Muscle of leg (tissue), 11 donors: Measurements from ENCODE around the gene TRIM24. TPM values are rescaled to one million over a fixed set of nuclear protein-coding genes. Genes with fewer than 3 reads are reported as not detected.

Source experiments
- DNase-seq: peaks from one replicate; pipeline ENCODE4 v3.0.0; 2013
- H3K27ac ChIP-seq: one replicate; pipeline ENCODE4 v1.5.1; 2013; ENCODE audit warnings: mild to moderate bottlenecking, low read length, control low read depth
- H3K27me3 ChIP-seq: one replicate; pipeline ENCODE4 v1.6.1; 2013; ENCODE audit warnings: low read length; ENCODE audit not compliant: control insufficient read depth, insufficient read depth
- H3K36me3 ChIP-seq: one replicate; pipeline ENCODE4 v1.6.1; 2013; ENCODE audit warnings: low read length; ENCODE audit not compliant: control insufficient read depth, insufficient read depth
- H3K4me1 ChIP-seq: one replicate; pipeline ENCODE4 v1.6.1; 2013; ENCODE audit warnings: low read length; ENCODE audit not compliant: control insufficient read depth, insufficient read depth
- H3K4me3 ChIP-seq: one replicate; pipeline ENCODE4 v1.5.1; 2013; ENCODE audit warnings: low read length, control low read depth
- H3K9me3 ChIP-seq: replicated peaks from 2 replicates; pipeline ENCODE4 v1.6.1; 2013; ENCODE audit warnings: low read depth, low read length; ENCODE audit not compliant: control insufficient read depth
- WGBS: methylation state at CpG from one replicate; pipeline ENCODE4 v1.1.5; 2013; ENCODE audit warnings: missing lambda C conversion rate; ENCODE audit not compliant: insufficient coverage; 5-methylcytosine and 5-hydroxymethylcytosine counted together
- polyA plus RNA-seq, 8 donors: library from polyadenylated mRNA; unstranded; fragments of 120-200 nt; gene quantifications; one replicate each; pipeline versions ENCODE4 v1.2.1 to v1.2.3, GENCODE V29; 2013; ENCODE audit warnings: inconsistent platforms in 1 of 8, low replicate concordance in 1 of 8; ENCODE audit not compliant: insufficient read length in 8 of 8, insufficient read depth in 1 of 8
- total RNA-seq: library from RNA; stranded (reverse); fragments of 120-200 nt; gene quantifications from one replicate; pipeline ENCODE4 v1.2.4, GENCODE V29; 2013

Gene TRIM24
- total and polyA plus RNA-seq, 9 donors: 13.7 to 27.9 (median 23.1) TPM

DNA sequence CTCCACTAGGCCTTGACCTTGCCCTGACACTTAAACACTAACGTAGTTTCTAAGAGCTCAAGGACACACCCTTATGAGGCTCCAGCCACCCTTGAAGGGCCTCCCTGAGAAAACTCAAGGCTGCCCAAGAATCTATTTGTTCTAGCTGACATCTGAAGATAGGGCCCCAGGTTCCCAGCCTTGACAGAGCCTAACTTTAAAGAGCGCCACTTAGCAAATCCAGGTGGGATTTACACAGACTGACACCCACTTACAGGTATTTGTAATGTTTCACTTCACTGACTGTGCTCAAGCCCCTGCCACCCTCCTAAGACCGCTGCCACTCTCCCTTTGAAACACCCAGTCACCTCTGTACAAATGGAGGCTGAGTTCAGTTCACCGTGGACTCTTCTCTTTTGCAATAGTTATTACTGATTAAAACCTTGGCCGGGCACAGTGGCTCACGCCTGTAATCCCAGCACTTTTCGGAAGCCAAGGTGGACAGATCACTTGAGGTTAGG is 150.7 kb downstream of the TRIM24 start:
- H3K9me3 ChIP-seq: no peaks in the 10 kb centered on the region
- H3K4me1 ChIP-seq: no peaks in the 10 kb centered on the region
- no peaks in the 10 kb centered on the region for H3K27me3 ChIP-seq
- no peak overlapping the region for H3K27ac ChIP-seq
- H3K4me3 ChIP-seq: no peak overlapping the region
- DNase-seq: no peak
- no peaks in the 10 kb centered on the region for H3K36me3 ChIP-seq
- 79% methylated on average over 6 of the region's 7 CpGs for WGBS

DNA sequence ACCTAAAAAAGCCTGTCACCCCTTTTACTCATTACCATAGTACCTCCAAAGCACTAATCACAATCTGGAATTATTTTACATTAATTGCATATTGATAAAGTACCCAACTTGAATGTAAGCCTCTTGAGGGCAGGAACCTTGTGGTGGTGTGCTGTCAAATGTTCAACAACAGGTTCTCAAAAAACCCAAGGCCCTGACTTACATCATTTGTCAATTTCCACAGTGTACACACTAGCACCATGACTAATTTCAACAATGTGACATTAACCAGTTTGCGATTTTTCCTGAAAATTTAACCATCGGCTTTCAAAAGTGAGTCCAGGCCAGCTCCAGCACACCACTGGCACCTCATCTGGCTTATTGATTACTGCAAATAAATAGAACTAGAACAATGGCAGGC is 153.6 kb downstream of the TRIM24 start:
- no peak for DNase-seq
- WGBS: no CpG with 5 or more reads among the region's 2 CpGs
- Histone ChIP-seq H3K36me3 (no peaks in the 10 kb centered on the region), H3K27me3 (no peaks in the 10 kb centered on the region), H3K9me3 (no peaks in the 10 kb centered on the region), H3K4me1 (no peaks in the 10 kb centered on the region), H3K27ac (no peak overlapping the region), H3K4me3 (no peak overlapping the region)

DNA sequence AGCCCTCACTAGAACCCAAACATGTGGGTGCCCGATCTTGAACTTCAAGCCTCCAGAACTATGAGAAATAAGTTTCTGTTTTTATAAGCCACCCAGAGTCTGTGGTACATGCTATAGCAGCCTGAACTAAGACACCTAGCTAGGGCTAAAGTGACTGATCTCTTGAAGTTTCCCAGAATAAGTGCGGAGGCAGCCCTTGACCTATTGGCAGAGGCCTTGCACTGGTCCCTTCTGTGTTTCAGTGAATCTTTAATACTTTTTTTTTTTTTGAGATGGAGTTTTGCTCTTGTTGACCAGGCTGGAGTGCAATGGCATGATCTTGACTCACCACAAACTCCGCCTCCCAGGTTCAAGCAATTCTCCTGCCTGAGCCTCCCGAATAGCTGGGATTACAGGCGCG is 156.0 kb downstream of the TRIM24 start:
- no peak for DNase-seq
- no peaks in the 10 kb centered on the region for H3K9me3 ChIP-seq
- H3K36me3 ChIP-seq: no peaks in the 10 kb centered on the region
- WGBS: no CpG with 5 or more reads among the region's 6 CpGs
- no peak overlapping the region for H3K27ac ChIP-seq
- no peaks in the 10 kb centered on the region for H3K4me1 ChIP-seq
- no peaks in the 10 kb centered on the region for H3K27me3 ChIP-seq
- H3K4me3 ChIP-seq: no peak overlapping the region

GRCh38 chr7:138618506-138618905 is 158.4 kb downstream of the TRIM24 start:
- H3K27ac ChIP-seq: no peak overlapping the region
- H3K4me3 ChIP-seq: no peak overlapping the region
- no peaks in the 10 kb centered on the region for H3K9me3 ChIP-seq
- no peaks in the 10 kb centered on the region for H3K27me3 ChIP-seq
- H3K36me3 ChIP-seq: no peaks in the 10 kb centered on the region
- no peaks in the 10 kb centered on the region for H3K4me1 ChIP-seq
- WGBS: 97% methylated on average over 8 of the region's 10 CpGs
- DNase-seq: no peak

DNA sequence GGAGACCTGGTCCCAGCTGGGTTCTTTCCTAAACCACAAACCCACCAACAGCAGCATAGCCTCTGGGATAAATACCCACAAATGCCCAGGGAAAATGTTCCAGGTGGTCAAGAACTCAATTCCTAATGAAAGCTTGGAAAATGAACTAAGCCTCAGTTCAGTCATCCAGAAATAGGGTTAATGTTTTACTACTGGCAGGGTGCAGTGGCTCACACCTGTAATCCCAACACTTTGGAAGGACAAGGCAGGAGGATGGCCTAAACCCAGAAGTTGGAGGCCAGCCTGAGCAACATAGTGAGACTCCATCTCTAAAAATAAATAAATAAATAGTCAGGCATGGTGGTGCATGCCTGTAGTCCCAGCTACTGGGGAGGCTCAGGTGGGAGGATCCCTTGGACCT is 158.9 kb downstream of the TRIM24 start:
- no peaks in the 10 kb centered on the region for H3K9me3 ChIP-seq

DNA sequence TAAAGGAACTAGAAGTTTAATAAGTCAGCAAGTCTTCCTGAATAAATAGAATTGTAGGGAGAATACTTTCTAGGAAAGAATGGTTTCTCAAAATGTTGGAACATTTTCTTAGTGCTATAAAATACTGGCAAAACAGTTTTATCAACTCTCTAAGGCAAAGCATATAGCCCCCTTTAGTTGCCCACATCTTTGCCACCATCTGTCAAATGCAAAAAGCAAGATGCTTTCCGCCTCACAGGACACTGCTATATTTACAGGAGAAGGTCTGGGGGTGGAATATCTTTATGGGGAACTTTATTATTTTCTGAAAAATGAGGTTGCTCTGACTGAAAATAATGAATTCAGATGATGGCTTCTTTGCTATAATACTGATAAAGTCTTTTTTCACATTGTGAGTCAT is 162.8 kb downstream of the TRIM24 start:
- Histone ChIP-seq H3K4me3 (no peak overlapping the region), H3K27me3 (no peaks in the 10 kb centered on the region), H3K36me3 (no peaks in the 10 kb centered on the region), H3K27ac (no peak overlapping the region), H3K9me3 (no peaks in the 10 kb centered on the region), H3K4me1 (no peaks in the 10 kb centered on the region)
- WGBS: no CpG with 5 or more reads among the region's 1 CpG
- no peak for DNase-seq

More for the DNA sequence above, 158.9 kb downstream of the TRIM24 start:
- Histone ChIP-seq H3K4me1 (no peaks in the 10 kb centered on the region), H3K27ac (no peak overlapping the region), H3K27me3 (no peaks in the 10 kb centered on the region), H3K36me3 (no peaks in the 10 kb centered on the region), H3K4me3 (no peak overlapping the region)
- DNase-seq: no peak

DNA sequence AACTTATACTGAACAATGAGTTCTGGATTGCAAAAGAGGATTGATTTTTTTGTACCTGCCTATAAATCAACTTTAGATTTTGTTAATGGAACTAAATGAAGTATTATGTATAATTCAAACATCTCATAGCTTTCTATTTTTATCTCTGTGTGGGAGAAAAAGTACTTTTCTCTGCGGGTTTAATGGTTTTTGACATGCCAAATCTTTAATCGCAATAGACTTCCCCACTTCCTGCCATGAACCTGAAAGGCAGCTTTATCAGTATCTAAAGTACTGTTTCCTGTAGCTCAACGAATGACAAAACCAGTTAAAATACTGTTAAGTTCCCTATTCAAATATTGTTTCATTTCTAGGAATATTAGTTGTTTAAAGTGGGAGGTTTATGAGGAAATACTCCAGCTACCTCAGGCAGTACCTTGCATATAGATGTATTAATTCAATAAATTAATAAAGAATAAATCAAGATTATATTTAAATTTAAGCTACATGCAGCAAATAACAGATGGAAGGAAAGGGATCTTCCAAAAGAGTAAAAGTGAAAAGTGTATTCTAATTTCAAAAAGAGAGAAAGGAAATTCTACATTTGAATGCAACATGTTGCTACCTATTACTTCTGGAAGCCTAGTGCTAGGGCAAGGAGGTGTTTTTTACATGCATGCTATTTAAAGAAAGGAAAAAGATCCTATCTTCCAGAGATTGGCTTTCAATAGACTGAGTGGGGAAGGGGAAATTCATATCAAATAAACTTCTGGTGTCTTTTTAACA is 165.2 kb downstream of the TRIM24 start:
- Histone ChIP-seq H3K27ac (no peak overlapping the region), H3K9me3 (no peaks in the 10 kb centered on the region), H3K4me1 (no peaks in the 10 kb centered on the region), H3K36me3 (no peaks in the 10 kb centered on the region), H3K4me3 (no peak overlapping the region), H3K27me3 (no peaks in the 10 kb centered on the region)
- WGBS: 40% methylated on average over 1 of the region's 3 CpGs
- DNase-seq: no peak

GRCh38 chr7:138625849-138626230 is 165.8 kb downstream of the TRIM24 start:
- Histone ChIP-seq H3K4me1 (no peaks in the 10 kb centered on the region), H3K27me3 (no peaks in the 10 kb centered on the region), H3K9me3 (no peaks in the 10 kb centered on the region), H3K27ac (no peak overlapping the region), H3K4me3 (no peak overlapping the region), H3K36me3 (no peaks in the 10 kb centered on the region)
- WGBS: 52% methylated on average over 5 of the region's 5 CpGs
- DNase-seq: no peak

DNA sequence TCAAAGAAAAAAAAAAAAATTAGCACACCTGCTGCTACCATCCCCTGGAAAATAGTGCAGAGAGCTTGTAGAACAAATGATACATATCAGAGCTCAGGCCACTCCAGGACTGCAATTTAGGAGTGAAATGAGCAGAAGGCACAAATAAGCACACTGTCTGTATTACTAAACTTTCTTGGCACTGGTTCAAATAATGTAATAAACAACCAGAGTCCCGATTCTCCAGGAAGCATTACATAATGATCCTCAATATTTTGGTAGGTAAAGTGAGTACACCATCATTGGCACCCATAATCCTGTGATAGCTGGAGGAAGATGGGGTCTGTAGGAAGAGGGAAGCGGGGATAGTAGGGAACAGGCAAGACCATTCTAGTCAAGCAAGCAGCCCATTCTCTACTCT is 166.8 kb downstream of the TRIM24 start:
- H3K4me3 ChIP-seq: no peak overlapping the region
- H3K36me3 ChIP-seq: no peaks in the 10 kb centered on the region
- H3K27ac ChIP-seq: no peak overlapping the region
- H3K27me3 ChIP-seq: no peaks in the 10 kb centered on the region
- H3K4me1 ChIP-seq: no peaks in the 10 kb centered on the region
- H3K9me3 ChIP-seq: no peaks in the 10 kb centered on the region
- no peak for DNase-seq
- no CpG with 5 or more reads among the region's 2 CpGs for WGBS

DNA sequence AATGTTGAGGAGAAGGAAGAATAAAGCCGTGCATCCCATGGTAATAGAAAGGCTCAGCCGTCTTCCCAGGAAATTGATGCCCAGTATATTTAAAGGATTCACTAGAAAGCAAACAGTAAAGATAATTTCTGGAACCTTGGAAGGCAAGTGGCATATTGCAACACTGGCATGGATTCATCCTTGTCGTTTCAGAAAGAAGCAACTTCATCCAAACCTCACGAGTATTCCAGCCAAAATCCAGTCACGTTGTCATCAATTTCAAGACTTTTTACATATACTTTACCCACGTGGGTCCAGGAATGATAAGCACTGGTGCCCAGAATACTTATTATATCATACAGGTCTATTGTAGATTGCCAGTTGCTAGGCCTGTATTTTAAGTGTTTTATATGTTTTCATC is 167.3 kb downstream of the TRIM24 start:
- H3K36me3 ChIP-seq: no peaks in the 10 kb centered on the region
- WGBS: 66% methylated on average over 2 of the region's 6 CpGs

More for the DNA sequence above, 167.3 kb downstream of the TRIM24 start:
- Histone ChIP-seq H3K27me3 (no peaks in the 10 kb centered on the region), H3K4me1 (no peaks in the 10 kb centered on the region), H3K9me3 (no peaks in the 10 kb centered on the region), H3K4me3 (no peak overlapping the region), H3K27ac (no peak overlapping the region)
- no peak for DNase-seq
